ENCODE results near the gene TMEM237. TPM values are rescaled to one million over a fixed set of nuclear protein-coding genes. Genes with fewer than 3 reads are reported as not detected.

The TMEM237 gene, protein sequence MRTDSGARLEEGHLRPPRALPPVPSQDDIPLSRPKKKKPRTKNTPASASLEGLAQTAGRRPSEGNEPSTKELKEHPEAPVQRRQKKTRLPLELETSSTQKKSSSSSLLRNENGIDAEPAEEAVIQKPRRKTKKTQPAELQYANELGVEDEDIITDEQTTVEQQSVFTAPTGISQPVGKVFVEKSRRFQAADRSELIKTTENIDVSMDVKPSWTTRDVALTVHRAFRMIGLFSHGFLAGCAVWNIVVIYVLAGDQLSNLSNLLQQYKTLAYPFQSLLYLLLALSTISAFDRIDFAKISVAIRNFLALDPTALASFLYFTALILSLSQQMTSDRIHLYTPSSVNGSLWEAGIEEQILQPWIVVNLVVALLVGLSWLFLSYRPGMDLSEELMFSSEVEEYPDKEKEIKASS
- 35.1 TPM for total RNA-seq

GRCh38 chr2:201643216-201643890, at the start of gene TMEM237:
Gene TMEM237, minus strand, starts transcription at chr2:201643503. Its CDS starts 103 bp downstream, at chr2:201643400.

Small RNA genes within 50 kb of the gene (small RNA-seq; reads per million reads assigned to genes)
- gene RNU6-651P: not detected

Other genes starting within 250 kb of the TMEM237 start
- gene TRAK2, start 192.0 kb downstream of the TMEM237 start, total RNA-seq: 57.7 TPM
- gene STRADB, start 191.8 kb downstream of the TMEM237 start, total RNA-seq: 74.5 TPM
- 0.23 TPM for gene MPP4, start 55.1 kb upstream of the TMEM237 start, total RNA-seq
- 41.1 TPM for gene ALS2, start 137.4 kb upstream of the TMEM237 start, total RNA-seq
- gene CDK15, start 163.0 kb upstream of the TMEM237 start, total RNA-seq: 0.92 TPM

All from diencephalon (tissue), 1 donor.